Tibial artery (tissue), 4 donors: ENCODE data around the gene DUSP6.
"Not testable (repeated sequence)": the region's sequence is repeated elsewhere in the genome, so short reads cannot be mapped to it uniquely, and the experiment has no call there.

Experiments used
- DNase-seq, 2 donors: peaks; one replicate each; pipeline ENCODE4 v3.0.0-alpha.2; 2019
- H3K27ac ChIP-seq, 2 donors: fragments of 200-600 bp; sonication (generic) in 1 of 2; 1 replicate in 1 of 2; 2 replicates in 1 of 2; pipeline ENCODE4 v1.5.1; 2018 to 2019; ENCODE audit warnings: mild to moderate bottlenecking in 1 of 2
- H3K27me3 ChIP-seq, 2 donors: fragments of 200-600 bp; sonication (generic) in 1 of 2; one replicate each; pipeline versions ENCODE4 v1.5.1 to v1.6.0; 2016 to 2019
- H3K36me3 ChIP-seq, 3 donors: fragments of 200-600 bp; sonication (generic) in 2 of 3; one replicate each; pipeline ENCODE4 v1.5.1; 2016 to 2019; ENCODE audit warnings: mild to moderate bottlenecking in 2 of 3
- H3K4me1 ChIP-seq, 4 donors: fragments of 200-600 bp; sonication (generic) in 2 of 4; 1 replicate in 3 of 4; 2 replicates in 1 of 4; pipeline ENCODE4 v1.5.1; 2016 to 2019
- H3K4me3 ChIP-seq, 2 donors: fragments of 200-600 bp; sonication (generic) in 1 of 2; 1 replicate in 1 of 2; 2 replicates in 1 of 2; pipeline ENCODE4 v1.5.1; 2018 to 2019; ENCODE audit warnings: mild to moderate bottlenecking in 2 of 2
- H3K9me3 ChIP-seq, 3 donors: fragments of 200-600 bp; sonication (generic) in 1 of 3; one replicate each; pipeline ENCODE4 v1.5.1; 2016 to 2019
- intact Hi-C: fragments of 100-400 bp; cut with DNase I; formaldehyde crosslinking; loops from one replicate; pipeline ENCODE4 v1.15.0; 2023; ENCODE audit warnings: low total_unique reads
- TF ChIP-seq, protein P1 (sequence below), 2 experiments: fragments of 200-600 bp in 1 of 2; fragments of 450-650 bp in 1 of 2; IDR thresholded peaks; one replicate each; pipeline ENCODE4 v1.5.1; 2017 to 2019; ENCODE audit warnings: antibody characterized with exemption in 2 of 2, mild to moderate bottlenecking in 1 of 2, moderate library complexity in 1 of 2

DUSP6 gene

DNA sequence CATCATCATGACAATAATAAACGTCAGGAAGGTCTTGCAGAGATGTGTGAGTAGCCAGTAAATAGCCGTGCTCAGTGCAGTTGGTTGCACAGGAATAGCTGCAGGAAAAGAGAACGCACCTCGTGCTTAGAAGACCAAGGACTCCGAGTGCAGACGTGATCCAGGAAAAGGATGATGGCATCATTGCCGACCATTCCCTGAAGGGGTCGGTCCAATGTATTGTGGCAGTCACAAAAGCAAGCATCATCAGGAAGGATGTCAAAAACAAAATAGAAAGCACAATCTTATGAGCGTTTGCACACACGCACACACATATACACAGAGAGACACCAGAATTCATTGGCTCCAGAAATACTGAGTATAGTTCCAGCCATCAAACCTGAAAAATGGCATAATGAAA lies 12.8 kb downstream of the DUSP6 start:
- no peaks in the 10 kb centered on the region for H3K9me3 ChIP-seq
- TF ChIP-seq, protein P1, sequence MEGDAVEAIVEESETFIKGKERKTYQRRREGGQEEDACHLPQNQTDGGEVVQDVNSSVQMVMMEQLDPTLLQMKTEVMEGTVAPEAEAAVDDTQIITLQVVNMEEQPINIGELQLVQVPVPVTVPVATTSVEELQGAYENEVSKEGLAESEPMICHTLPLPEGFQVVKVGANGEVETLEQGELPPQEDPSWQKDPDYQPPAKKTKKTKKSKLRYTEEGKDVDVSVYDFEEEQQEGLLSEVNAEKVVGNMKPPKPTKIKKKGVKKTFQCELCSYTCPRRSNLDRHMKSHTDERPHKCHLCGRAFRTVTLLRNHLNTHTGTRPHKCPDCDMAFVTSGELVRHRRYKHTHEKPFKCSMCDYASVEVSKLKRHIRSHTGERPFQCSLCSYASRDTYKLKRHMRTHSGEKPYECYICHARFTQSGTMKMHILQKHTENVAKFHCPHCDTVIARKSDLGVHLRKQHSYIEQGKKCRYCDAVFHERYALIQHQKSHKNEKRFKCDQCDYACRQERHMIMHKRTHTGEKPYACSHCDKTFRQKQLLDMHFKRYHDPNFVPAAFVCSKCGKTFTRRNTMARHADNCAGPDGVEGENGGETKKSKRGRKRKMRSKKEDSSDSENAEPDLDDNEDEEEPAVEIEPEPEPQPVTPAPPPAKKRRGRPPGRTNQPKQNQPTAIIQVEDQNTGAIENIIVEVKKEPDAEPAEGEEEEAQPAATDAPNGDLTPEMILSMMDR (IDR thresholded peaks at IDR 0.05) = no peak
- no peak overlapping the region for H3K4me3 ChIP-seq
- no peak overlapping the region for H3K27ac ChIP-seq
- H3K36me3 ChIP-seq = no peaks in the 10 kb centered on the region
- intact Hi-C loops = no loop called here
- H3K27me3 ChIP-seq = no peaks in the 10 kb centered on the region
- DNase-seq = no peak
- peaks cover 0 to 20% (median 12%) of the 10 kb centered on the region in 4 donors for H3K4me1 ChIP-seq

DNA sequence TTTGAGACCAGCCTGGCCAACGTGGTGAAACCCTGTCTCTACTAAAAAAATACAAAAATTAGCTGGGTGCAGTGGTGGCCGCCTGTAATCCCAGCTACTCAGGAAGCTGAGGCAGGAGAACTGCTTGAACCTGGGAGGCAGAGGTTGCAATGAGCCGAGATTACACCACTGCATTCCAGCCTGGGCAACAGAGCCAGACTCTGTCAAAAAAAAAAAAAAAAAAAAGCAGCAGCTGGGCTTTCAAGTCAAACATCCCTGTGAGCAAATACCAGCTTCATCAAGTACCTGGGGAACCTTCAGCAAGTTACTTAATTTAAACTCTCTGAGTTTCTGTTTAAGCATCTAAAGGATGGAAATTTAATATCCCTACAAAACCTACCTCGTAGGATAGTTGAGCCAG lies 15.2 kb downstream of the DUSP6 start:
- H3K4me1 ChIP-seq, intact Hi-C loops, H3K36me3 ChIP-seq, H3K9me3 ChIP-seq, H3K27me3 ChIP-seq, H3K27ac ChIP-seq, DNase-seq, H3K4me3 ChIP-seq: not testable (repeated sequence)

DNA sequence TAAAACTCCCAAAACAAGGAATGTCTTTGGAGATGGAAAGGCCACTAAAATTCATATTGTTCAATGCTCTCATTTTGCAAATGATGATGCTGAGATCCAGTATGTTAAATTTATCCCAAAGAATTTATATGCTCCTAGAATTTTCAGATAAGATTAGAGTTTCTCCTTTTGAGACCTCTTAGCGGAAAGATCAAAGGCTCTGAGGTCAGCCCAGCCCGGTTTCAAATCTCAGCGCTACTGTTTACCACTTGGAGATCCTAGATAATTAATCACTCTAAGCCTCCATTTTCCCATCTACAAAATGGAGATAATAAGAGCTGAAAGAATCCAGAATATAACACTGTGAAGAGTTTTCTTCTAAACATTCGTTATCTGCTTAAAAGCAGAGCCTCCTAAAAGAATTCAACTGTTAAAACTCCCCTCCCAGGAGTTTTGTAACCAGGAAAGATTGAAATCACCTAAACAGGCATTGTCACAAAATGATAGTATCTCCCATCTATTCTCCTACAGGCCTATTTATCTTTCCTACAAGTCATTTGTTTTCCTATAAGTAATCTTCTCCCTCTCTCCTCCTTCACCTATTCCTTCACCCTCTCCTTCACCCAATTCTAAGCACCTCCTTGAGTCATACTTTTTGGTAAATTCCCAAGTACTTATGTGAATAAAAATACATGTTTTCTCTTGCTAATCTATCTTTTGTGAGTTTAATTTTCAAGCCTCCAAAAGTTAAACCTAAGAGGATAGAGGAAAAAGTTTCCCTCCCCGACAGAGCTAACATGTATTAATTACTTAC lies 16.7 kb downstream of the DUSP6 start:
- H3K4me3 ChIP-seq = no peak overlapping the region
- no peak for DNase-seq
- TF ChIP-seq, protein P1 (IDR thresholded peaks at IDR 0.05) = no peak
- no peaks in the 10 kb centered on the region for H3K36me3 ChIP-seq
- H3K9me3 ChIP-seq = no peaks in the 10 kb centered on the region
- intact Hi-C loops = no loop called here
- no peak overlapping the region for H3K27ac ChIP-seq
- no peaks in the 10 kb centered on the region for H3K4me1 ChIP-seq
- no peaks in the 10 kb centered on the region for H3K27me3 ChIP-seq

DNA sequence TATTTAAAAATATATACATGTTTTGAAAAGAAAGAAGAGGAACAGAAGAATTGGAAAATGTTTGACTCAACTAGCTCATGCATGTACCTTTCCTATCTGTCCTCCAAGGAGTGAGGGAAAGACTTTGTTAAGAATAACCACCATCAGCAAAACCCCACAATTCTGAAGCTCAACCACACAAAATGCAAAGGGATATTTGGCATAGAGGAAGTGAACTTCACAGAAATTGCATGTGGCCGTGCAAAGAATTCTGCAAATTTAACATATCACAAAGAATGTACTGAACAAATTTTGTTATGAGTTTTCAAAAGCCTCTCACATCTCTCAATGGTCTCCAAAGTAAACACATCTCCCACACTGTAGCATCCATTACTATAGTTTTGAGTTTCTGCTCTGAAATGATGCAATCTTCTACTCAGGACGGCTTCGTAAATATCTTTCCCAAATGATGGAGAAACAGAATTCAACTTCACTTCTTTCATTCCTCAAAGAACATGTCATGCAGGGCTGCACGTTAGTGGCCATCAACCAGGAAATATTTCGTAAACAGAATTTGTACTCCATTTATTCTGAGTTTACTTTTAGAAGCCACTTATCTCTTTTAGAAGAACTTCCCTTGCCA lies 17.6 kb downstream of the DUSP6 start:
- Histone ChIP-seq H3K9me3 (no peaks in the 10 kb centered on the region), H3K36me3 (no peaks in the 10 kb centered on the region), H3K4me1 (no peaks in the 10 kb centered on the region), H3K27ac (no peak overlapping the region), H3K4me3 (no peak overlapping the region), H3K27me3 (no peaks in the 10 kb centered on the region)
- intact Hi-C loops = no loop called here
- DNase-seq = no peak
- TF ChIP-seq, protein P1 (IDR thresholded peaks at IDR 0.05) = no peak

DNA sequence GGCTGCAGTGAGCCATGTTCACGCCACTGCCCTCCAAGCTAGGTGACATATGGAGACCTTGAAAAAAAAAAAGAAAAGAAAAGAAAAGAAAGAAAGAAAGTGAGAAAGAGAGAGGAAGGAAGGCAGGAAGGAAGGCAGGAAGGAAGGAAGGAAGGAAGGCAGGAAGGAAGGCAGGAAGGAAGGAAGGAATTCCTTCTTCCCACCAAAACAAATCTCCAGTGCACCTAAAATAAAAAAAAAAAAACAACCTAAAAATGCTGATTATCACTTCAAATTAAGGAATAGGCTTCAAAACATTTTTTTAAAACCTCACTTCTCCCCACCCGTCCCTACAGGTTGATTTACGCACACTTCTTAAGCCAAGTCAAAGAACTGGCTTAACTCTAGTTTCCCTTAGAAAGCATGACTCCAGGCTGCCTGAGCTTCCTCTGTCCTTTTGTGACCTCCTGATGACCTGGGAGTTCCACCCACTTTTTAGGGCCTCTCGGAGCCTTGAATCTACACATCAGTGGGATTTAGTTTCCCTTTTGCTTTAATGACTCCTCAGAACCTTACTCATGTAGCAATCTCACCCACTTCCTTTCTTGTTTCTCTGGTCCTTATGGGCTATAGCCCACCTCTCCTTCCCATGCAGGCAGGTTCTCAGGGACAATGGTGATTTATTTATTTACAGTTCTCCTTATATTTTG lies 18.6 kb downstream of the DUSP6 start:
- H3K4me1 ChIP-seq = no peaks in the 10 kb centered on the region
- H3K36me3 ChIP-seq = no peaks in the 10 kb centered on the region
- no peaks in the 10 kb centered on the region for H3K9me3 ChIP-seq
- TF ChIP-seq, protein P1 (IDR thresholded peaks at IDR 0.05) = no peak
- DNase-seq = peak in 1 of 2 donors; percentile 36
- H3K27ac ChIP-seq = no peak overlapping the region
- H3K4me3 ChIP-seq = no peak overlapping the region
- intact Hi-C loops = no loop called here
- H3K27me3 ChIP-seq = no peaks in the 10 kb centered on the region
